ENCODE data around the gene LRCOL1.

Gene LRCOL1

DNA sequence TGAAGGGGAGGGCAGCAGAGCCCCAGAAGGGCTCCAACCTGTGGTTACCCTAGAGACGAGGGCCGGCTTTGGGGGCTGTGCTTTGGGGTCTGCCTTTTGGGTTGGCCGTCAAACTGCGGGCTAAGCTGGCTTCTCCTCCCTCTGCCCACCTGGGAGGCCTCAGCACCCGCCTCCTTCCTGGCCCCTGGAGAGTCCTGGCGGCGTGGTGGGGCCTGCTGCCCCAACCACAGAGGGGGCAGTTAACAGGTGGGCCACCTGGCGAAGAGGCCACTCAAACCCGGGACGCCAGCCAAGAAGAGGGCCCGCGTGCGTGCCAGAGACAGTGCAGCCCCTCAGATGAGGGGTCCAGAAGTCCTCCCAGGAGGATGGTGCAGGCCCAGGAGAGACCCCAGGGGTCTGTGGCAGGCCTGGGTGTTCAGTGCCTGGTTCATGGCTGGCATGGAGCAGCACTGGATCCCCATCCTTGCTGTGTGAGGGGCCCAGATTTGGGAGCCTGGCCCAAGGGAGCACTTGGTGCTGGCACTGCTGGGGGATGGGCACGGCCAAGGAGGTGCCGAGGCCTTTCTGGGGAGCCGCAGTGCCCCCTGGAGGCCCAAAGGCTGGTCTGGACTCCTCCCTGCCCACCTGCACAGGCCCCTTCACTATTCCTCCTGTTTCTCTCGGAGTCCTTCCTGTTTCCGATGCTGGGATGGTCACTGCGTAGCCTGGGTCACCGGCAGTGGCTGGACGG is 48.8 kb downstream of the LRCOL1 start:
- no peak for DNase-seq

DNA sequence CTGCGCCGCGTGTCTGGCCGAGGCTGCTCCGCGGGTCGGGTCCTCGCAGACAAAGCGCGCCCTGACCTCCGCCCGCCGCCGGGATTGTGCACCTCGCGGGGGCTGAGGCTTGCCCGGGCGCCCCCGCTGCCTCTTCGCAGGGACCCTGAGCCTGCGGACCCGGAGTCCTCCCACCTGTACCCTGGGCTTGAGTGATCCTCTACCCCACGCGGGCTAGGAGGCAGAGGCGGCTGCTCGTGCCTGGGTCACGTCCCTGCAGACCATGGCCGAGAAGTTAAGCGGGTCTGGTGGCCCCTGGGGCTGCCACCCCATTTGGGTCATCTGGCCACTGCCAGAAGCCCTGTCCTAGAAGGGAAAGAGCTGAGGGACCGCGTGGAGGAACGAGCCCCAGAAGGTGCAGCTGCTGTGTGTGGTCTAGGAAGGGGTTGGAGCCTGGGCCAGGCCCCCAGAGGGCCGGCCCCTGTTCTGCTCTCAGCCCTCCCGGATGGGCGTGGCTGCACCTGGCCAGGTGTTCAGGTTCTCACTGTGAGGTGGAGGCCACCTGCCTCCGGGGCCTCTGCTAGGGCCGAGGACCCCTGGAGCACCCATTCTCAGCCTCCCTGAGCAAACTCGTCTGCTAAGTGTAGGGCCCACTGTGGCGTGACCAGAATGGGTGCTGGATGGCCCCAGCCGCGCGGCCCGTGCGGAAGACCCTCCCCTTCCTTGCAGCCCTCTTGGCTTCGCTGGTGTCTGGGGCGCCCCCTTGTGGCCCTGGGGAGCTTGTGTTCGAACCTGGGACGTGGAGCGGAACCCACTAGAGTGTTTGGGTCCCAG is 49.6 kb downstream of the LRCOL1 start:
- peak; percentile 37 for DNase-seq

DNA sequence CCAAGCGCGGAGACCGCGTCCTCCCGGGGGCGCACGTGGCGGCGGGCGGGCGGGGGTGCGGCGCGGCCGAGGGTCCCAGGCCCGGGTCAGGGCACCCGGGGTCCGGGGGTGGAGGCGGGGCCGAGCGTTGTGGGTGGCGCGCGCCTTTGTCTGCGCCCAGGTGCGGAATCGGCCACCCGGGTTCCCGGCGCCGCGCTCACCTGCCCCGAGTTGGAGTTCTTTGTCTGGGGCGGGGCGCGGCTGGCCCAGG is 50.1 kb downstream of the LRCOL1 start:
- DNase-seq = no peak

DNA sequence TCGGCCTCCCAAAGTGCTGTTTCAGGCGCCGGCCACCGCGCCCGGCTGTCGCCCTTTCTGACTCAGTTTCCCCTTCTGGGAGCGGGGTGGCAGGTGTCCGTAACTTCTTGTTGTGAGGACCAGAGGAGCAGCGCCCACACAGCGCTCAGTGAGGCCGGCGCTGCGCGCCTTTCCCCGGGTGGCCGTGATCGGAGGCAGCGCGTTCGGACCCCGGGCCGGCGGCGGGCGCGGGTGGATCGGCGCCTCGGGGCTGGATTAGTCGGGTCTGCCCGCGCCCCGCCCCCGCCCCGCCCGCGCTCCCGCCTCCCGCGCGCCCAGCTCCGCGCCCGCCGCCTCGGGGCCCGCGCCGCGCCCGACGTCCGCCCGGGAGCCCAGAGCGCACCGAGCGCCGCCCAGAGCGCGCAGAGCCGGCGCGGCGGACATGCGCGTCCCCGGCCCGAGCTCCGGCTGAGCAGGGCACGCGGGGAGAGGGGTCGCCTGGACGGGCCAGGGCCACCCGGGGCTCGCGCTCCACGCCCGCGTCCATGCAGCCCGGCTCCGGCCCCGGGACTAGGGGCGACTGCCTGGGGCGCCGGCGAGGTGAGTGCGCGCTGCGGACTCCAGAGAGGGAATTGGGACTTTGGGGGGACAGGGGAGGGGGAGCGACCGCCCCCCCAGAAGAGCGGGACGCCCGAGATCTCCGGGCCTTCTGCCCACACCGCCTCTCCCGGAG is 50.6 kb downstream of the LRCOL1 start:
- DNase-seq = peak; percentile 44

DNA sequence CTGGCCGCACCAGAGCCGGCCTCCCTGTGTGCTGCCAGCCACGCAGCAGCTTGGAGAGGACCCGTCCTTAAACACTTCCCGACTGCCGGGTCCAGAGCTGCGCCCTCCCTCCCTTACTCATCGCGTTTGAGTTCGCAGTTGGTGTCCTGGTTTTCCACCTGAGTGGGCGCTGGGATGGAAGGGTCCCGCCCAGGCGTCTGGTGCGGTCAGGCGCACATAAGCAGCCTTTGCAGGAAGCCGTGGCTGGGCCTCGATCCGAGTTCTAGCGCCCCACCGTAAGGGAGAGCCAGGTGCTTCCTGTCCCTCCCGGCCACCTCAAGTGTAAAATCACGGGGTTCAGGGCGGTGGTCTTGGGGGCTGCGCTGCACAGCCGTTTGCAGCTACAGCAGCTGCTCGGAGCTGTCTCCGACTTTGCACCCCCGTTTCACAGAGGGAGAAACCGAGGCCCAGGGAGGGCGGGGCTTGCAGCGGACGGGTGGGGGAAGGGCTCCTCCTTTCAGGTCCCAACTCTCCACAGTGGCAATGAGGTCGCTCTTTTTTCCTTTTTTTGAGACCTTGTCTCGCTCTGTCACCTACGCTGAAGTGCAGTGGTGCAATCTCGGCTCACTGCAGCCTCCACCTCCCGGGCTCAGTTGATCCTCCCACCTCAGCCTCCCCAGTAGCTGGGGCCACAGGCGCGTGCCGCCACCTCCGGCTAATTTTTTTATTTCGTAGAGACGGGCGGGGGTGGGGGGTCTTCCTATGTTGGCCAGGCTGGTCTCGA is 51.3 kb downstream of the LRCOL1 start:
- no peak for DNase-seq

DNA sequence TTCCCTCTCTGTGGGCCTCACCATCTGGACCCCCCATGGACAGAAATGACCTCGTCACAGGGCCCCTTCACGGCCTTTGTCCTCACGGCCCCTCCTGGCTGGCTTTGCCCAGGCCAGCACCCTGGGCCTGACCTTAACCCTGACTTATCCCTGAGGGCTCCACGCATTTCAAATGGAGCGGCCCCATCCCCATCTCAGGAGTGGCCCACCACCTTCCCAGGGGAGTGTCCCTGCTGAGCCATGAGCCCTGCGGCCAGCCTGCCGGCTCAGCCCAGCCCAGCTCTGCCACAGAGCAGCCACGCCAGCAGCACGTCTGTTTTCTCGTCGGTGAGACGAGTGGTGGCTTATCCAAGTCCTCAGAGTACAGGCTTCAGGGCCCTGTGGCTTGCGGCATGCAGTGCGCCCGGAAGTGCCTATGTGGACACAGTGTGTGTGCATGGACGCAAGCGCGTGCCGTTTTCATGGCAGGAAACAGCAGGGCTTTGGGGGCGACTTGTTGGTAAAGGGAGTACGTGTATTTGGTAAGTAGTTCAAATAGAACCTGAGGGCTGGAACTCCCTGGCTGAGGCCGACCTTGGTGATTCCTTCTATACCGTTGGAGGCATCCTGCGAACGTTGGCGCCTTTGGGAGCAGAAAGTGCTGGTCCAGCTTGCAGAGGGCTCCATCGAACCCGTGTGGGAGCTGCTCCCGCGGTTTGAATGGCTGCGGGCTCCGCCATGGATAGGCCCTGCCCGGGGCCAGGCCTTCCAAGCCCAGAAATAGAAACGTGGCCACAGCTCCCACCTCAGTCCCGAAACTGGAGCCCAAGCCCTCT is 52.1 kb downstream of the LRCOL1 start:
- no peak for DNase-seq

DNA sequence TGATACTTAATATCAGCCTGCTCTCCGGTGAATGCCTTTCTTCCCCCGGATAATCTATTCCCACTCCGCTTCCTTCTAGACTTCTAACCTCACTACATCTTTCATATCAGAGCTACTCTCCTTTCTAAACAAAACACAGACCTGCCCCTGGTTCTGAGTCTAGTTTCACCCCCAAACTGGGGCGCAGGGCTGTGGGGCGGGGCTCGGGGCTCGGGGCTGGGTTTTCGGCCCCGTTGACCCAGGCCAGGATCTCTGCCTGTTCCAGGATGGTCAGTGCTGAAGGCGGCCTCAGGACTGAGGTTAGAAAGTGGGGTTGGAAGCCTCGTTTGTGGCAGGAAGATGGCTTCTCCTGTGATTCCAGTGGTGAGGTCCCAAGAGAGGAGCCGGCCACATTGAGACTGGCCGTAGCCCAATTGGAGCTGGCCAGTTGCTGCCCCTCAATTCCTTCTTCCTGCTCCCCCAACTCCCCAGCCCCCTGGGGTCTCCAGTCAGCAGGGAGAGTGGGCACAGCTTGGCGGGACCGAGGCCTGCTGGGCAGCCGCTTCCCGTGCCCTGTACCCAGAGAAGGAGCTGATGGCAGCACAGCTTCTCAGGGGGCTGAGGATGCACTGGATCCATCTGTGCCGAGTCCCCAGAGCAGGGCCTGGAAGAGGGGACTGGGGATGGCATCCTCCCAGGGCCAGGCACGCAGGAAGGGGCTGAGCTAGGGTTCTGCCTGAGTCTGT is 52.9 kb downstream of the LRCOL1 start:
- no peak for DNase-seq

DNA sequence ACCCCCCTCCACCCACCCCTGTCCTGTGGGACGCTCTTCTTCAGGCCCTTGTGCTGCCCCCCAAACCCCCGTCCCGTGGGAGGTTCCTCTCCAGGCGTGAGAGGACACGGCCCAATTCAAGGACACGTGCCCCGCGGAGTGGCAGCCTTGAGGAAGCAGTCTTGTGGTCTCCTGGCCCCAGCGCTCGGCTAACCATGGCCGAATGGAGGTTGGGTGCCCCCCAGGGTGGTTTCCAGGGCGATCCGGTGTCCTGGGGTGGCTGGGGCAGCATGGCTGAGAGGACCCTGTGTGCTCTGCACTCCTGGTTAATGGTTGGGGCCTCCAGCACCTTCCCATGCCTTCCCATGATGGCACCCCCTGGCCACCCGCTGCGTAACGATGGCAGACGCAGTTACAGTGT is 53.6 kb downstream of the LRCOL1 start:
- no peak for DNase-seq

DNA sequence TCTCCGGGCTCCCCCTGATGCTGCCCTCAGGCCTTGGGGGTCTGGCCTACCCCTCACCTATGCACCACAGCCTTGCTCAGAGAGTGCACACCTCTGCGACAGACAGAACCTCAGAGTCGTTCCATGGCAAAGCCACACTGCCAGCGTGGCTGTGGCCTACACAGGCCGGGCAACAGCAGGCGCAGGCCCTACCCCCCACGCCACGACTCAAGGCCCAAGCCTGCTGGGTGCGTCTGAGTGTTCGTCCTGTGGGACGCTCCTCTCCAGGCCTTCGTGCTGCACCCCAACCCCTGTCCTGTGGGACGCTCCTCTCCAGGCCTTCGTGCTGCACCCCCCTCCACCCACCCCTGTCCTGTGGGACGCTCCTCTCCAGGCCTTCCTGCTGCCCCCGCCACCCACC is 54.2 kb downstream of the LRCOL1 start:
- DNase-seq = no peak

DNA sequence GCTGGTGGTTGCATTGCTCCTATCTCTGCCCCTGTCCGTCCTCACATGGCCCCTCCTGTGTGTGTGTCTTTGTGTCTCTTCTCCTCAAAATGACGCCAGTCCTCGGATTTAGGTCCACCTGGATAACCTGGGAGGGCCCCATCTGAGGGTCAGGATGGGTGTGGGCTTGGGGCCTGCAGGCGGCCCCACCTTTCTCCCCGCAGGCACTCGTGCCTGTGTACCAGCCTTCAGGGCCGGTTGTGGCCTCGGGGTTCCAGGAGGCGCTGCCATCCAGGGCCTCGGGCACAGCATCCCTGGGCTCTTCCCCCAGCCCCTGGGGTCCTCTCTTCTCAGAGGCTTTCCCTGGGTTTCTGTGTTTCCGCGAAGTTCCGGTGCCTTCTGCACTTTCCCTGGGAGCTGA is 54.7 kb downstream of the LRCOL1 start:
- no peak for DNase-seq

DNA sequence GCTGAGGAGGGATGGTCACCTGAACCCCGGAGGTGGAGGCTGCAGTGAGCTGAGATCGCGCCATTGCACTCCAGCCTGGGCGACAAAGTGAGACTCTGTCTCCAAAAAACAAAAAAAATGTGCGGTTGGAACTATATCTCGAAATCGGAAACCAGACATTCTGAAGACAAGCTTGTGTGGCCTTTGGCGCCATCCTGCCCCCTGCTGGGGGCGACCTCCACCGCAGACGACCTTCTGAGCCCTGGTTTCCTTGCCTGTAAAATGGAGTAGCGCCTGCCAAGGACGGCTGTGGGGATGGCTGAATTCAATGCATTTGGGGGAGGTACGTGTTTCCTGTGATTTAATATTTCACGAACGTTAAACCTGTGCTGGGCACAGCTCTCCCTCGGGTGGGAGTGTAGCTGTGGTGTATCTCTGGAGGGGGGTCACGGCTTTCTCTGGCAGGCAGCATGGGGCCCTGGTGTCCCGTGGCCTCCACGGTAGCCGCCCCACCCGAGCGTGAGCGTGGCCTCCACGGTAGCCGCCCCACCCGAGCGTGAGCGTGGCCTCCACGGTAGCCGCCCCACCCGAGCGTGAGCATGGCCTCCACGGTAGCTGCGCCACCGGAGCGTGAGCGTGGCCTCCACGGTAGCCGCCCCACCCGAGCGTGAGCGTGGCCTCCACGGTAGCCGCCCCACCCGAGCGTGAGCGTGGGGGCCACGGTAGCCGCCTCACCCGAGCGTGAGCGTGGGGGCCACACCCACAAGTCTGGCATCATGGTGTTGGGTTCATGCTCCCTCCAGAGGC is 55.3 kb downstream of the LRCOL1 start:
- DNase-seq = no peak
